Measurements from ENCODE around the gene ACAP2.
"Not testable (repeated sequence)": the region's sequence is repeated elsewhere in the genome, so short reads cannot be mapped to it uniquely, and the experiment has no call there.

ACAP2 gene

DNA sequence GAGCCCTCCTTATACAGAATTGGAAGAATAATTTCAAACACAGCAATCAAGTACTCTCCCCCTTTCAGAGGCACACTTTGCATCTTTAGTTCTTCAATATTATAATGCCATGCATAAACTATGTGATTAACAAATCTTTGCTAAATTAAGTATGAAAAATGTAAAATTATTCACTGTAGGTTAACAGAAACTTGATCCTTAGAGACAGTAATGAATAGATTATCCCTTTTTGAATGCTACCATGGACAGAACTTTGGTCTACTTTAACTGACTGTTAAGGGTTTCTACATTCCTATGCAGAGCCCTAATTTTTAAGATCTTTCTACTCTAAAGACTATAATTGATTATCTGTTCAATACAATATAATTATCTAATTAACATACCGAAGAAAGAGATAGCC, 146.2 kb downstream of the ACAP2 start:
- DNase-seq (ENCODE audit: extremely low read depth in 1 of 2, low read depth in 1 of 2), result no peak

DNA sequence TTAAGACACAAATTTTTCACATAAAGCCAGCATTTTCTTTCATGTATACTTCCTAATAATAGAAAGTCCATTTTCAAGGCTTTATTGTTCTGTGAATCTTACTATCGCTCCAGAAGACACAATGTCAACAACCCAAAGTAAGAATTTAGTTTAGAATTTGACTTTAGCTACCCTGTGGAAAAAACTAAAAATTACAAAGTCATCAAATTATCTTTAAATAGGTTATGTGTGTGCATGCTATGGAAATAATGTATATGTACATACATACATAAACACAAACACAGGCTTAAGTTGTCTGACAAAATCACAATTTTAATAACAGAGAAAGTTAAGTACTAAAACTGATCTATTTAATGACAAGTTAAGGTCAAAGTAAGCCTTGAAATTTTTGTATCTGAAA, 151.7 kb downstream of the ACAP2 start:
- DNase-seq (ENCODE audit: extremely low read depth in 1 of 2, low read depth in 1 of 2), result no peak

DNA sequence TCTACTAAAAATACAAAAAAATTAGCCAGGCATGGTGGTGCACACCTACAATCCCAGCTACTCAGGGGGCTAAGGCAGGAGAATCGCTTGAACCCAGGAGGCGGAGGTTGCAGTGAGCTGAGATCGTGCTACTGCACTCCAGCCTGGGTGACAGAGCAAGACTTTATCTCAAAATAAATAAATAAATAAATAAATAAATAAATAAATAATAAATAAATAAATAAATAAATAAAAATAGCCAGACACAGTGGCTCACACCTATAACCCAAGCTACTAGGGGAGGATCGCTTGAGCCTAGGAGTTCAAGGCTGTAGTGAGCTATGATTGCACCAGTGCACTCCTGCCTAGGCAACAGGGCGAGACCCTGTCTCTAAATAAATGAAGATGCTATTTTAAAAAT, 152.2 kb downstream of the ACAP2 start:
- DNase-seq (ENCODE audit: extremely low read depth in 1 of 2, low read depth in 1 of 2), result not testable (repeated sequence)

DNA sequence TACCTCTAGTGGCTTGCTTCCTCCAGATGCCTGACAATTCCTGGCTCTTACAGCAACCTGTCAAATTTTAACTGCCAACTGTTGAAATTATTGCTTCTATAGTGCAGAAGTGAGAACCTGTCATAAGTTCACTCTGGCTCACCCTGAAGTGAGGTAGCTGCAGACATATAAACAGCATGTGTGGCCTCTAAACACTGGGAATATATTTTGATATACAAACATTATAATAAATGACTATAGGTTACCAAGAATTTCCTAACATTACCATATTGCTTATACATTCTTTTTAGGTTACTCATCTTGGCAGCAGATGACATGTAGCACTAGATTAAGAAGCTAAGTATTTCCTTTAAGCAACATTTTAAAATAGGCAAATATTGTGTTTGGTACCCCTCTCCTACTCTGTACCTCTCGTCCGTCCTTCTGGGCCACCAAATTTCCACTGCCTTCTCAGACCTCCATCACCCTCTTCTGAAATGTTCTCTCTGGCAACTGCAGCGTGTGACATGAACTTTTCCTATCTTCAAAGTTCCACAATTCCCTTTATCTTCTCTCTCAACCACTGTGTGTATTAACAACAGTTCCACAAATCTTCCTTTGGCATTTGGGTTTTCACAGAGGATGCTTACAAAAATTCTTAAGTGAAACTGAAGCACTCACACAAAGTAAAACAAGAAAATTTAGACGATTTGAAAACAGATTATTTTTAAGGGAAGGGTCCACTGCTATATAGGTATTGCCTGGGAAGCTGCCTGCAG, 156.5 kb downstream of the ACAP2 start:
- DNase-seq (ENCODE audit: extremely low read depth in 1 of 2, low read depth in 1 of 2), result no peak

DNA sequence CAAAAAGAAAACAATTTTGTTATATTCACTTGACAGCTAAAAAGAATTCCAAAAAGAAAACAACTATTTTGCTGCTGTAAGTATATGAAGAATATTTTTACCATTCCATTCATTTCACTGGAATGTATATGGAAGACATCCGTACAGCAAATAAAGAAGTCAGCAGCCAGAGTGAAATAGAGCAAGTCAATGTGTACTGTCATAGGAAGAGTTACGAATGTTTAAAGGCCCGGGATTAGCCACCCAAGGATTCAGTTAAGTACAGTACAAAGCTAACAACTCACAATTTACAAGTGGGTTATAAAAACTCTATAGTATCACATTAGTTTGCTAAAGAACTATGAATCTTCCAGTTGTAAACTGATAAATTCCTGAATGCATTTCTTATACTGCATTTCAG, 157.4 kb downstream of the ACAP2 start:
- no peak for DNase-seq (ENCODE audit: extremely low read depth in 1 of 2, low read depth in 1 of 2)

DNA sequence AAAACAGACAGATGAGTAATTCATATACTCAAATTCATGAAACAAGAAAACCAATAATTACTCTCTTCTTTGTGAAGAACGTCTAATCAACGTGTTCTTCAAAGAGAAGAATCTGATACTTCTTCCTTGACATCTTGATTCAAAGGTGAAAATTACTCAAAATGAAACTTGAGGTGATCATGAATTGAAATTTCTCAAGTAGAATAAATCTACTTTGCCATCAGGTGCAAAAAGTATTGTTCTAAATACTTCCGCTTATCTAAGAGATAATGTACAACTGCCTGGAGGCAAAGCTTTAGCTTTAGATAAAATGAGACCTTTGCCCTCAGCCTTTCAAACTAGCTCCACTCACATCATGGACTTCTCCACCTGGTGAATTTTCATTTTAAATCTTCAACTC, 158.0 kb downstream of the ACAP2 start:
- DNase-seq (ENCODE audit: extremely low read depth in 1 of 2, low read depth in 1 of 2), result no peak

DNA sequence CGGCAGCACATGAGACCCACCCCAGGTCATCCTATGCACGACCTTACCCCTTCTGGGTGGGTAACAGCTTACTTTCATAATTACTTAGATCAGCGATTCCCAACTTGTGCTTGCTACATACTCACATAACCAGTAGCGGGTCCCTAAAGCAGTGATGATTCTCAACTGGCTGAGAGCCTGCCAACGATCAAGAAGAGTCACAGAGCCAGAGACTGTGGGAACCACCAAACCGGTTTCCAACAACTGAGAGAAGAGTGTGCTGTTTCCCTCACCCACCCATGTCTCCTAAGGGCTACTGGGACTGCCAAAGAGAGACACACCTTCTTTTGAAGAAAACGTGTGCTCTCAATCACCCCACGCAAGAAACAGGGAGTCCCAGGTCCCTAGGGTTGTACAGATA, 159.9 kb downstream of the ACAP2 start:
- DNase-seq (ENCODE audit: extremely low read depth in 1 of 2, low read depth in 1 of 2), result no peak

DNA sequence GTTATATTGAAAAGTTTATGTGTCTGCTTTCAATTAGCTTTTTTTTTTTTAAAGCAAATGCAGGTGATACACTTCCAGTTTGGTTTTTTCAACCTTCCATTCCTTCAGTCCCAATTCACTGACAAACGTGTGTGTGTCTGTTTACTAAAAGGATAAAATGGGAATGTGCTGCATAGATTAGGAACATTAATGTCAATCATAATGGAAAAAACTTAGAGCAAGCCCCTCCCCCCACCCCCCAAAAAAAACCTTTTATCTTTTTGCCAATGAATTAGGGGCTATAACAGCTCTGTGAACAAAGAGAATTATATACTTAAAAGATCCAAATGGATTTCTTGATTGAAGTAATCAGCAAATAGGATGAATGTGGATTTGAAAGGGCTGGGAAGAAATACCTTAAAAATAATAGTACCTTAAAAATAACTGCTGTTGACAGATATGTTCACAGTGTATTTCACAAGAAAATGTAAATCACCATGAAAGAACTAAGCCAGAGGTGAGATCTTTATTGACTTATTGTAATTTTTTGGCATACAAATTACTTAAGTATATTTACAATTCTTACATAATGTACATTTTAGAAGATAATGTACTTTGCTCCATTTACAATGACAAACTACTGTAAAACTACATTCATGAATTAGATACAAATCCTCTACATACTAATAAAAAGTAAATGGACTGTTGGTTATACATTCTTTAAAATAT, 168.4 kb downstream of the ACAP2 start:
- DNase-seq (ENCODE audit: extremely low read depth in 1 of 2, low read depth in 1 of 2), result no peak

DNA sequence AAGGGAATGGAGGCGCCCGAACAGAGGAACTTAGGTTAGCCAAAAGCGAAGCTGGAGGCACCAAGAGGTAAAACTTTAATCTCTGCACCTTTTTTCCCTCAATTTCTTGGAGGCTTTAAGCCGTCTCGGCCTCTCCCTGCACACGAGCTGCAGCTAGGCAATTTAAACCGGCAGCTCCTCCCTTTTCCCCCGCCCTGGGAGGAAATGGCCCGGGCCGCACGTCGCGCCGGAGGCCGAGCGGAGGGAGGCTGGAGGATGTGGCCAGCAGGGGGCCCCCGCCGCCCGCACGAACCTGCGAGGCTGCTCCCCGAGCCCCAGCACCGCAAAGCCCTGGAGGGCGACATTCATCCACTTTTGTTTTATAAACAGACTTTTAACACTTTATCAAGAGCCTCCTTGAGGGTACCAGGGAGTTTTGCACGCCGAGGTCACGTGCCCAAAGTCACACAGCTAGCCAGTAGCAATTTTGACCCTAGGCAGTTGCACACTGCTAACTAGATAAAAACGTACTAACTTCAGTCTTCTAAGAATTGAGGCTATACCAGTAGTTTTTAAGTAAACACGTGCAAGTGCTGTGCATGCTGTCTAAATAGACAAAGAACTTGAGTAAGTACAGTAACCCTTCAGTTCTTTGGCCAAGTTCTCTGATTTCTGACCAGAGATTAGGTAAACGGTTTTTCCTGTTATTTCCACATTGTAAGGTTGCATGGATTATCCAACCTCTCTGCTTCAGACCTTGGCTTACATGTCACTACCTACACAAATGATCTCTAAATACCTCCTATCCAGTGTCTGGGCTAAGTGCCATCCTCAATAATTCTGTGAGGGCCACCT, 171.2 kb downstream of the ACAP2 start:
- peak; percentile 75 for DNase-seq (ENCODE audit: extremely low read depth in 1 of 2, low read depth in 1 of 2)

DNA sequence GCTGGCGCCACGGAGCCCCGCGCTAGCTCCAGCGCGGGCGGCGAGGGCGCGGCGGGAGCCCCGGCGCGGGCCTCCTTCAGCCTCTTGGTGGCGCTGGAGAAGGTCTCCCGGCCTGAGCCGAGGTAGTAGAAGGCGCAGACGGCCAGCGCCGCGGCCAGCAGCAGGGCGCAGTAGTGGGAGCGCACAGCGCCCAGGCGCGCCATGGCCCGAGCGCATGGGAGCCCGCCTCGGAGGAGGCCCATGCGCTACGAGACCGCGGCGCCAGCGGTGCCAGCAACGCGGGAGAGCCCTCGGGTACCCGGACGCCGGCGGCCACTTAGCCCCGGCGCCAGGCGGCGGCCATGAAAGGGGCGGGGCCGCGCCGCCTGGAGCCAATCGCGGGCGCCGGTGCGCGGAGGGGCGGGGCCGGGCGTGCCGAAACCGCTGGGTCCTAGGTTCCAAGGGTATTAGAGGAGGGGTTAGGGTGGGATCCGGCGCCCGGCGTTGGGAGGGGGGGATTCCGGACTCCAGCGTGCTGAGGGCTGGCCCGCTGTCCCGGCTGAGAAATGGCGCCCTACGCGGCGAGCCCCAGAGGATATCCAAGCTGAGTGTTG, 171.9 kb downstream of the ACAP2 start, which contains the start of gene XXYLT1:
XXYLT1 (minus strand) TSS at position 343 of the 593 bp plus-strand sequence; CDS start at position 242, 101 bp downstream.
- peak; percentile 79 to 81 for DNase-seq (ENCODE audit: extremely low read depth in 1 of 2, low read depth in 1 of 2)

DNA sequence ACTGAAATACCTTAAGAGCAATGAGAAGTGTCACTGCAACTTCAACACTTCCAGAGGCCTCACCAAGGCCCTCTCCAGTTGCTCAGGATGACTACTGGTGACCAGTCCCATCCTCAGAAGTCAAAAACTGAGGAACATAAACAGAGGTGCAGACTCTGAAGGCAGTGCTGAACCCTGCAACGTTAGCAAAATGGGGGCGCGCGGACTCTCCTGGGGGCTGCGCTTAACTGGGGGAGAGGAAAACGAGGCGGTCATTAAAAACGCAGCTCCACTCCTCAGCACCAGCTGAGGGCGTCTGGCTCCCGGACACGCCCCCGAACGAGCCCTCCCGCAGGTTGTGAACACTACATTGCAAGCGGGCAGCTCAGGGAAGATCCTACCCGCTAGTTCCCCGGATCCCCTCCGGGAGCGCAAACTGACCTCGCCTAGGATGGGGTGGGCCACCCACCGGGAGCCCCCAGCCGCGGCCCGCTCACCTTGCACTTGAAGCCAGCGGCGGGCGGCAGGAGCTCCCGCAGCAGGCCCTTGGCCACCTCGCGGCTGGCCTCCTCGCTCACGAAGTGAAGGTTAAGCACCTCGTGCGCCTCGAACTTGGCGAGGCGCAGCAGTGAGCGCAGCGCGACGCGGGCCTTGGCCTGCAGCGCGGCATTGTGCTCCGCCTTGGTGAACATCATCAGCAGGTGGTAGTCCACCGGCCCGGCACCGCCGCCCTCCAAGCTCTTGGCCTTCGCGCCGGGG, 172.6 kb downstream of the ACAP2 start:
- DNase-seq (ENCODE audit: extremely low read depth in 1 of 2, low read depth in 1 of 2), result peak; percentile 26 to 38

DNA sequence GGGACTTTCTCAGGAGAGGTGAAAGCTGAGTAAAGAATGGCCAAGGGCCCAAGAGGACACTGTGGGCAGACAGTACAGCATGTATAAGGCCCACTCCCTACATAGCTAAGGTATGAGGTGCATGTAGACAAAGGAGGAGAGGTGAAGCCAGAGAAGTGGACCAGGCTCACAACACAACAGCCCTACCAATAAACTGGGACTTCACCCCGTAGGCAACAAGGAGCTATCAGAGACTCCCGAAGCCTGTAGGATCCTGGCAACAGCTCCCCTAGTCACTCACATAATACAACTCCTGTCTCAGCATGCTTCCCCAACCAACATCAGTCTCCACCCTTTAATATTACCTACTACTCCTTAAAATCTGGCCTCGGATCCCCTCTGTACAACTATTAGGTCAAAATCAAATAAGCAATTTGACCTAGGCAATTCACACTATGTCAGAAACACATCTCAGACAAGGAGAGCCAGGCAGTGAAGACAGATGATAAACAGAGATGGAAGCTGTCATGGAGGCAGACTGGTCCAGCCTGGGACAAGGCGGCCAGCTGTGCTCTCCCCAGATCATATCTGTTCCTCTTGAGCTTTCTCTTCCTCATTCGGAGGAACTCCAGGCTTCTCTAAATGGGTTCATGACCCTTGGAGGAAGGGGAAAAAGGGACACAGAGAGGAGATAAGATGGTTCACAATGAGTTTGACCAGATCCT, 173.3 kb downstream of the ACAP2 start:
- no peak for DNase-seq (ENCODE audit: extremely low read depth in 1 of 2, low read depth in 1 of 2)

DNA sequence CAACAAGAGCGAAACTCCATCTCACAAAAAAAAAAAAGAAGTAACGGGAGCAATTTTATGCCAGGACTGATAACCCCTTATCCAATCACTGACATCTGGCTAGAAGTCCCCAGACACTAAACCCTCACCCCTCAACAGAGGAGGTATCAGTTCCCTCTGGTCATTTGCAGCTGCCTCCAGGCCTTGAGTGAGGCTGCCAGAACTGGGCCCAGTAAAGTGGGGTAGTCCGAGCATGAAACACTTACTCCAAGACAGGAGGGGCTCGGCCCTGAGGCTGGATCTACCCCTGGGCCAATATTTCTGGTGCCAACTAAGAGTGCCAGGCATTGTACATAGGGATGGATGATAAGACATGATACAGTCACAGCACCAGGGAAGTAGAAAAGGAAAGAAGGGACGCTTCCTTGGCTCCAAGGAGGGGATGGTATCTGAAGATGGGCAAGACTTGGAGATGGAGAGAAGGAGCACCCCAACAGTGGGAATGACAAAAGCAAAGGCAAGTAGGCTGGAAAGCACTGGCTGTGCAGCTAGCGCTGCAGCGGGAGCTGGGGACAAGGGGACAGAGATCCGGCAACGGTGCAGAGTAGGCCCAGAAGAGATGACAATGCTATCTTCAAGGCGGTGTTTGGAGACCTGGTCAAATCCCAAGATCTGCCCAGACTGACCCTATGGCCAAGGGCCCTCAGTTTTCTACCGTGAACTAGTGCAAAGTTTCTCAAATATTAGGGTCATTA, 174.1 kb downstream of the ACAP2 start:
- no peak for DNase-seq (ENCODE audit: extremely low read depth in 1 of 2, low read depth in 1 of 2)

DNA sequence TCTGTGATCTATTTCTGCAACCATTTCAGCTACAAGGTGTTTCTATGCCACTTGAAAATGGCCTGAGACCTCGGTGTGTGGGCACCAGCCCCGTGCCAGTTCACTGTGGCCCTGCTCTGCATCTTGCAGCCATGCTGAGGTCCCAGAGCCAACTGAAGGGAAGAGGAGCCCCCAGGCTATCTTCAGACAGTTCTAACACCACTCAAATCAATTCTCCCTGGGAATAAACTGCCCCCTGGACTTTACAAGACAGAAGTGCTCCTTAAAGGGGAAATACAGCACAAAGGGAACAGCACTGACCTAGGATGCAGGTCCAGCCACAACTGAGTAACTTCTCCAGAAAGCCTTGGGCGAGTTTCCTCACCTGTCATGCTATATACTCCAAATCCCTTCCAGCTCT, 175.7 kb downstream of the ACAP2 start:
- no peak for DNase-seq (ENCODE audit: extremely low read depth in 1 of 2, low read depth in 1 of 2)

DNA sequence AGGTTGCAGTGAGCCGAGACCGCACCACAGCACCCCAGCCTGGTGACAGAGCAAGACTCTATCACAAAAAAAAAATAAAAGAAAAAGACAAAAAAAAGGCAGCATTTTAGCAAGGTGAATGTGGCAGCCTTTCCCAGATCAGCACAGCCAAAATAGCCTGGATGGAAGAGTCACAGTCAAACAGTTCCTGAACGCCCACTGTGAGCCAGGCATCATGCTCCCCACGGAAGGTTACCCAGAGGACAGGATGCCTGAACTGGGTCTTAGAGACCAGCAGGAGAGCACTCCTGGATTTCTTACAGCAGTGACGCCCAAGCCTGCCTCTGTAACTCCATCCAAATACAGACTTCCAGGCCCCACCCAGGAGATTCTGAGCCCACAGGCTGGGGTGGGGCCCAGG, 176.4 kb downstream of the ACAP2 start:
- DNase-seq (ENCODE audit: extremely low read depth in 1 of 2, low read depth in 1 of 2), result no peak

DNA sequence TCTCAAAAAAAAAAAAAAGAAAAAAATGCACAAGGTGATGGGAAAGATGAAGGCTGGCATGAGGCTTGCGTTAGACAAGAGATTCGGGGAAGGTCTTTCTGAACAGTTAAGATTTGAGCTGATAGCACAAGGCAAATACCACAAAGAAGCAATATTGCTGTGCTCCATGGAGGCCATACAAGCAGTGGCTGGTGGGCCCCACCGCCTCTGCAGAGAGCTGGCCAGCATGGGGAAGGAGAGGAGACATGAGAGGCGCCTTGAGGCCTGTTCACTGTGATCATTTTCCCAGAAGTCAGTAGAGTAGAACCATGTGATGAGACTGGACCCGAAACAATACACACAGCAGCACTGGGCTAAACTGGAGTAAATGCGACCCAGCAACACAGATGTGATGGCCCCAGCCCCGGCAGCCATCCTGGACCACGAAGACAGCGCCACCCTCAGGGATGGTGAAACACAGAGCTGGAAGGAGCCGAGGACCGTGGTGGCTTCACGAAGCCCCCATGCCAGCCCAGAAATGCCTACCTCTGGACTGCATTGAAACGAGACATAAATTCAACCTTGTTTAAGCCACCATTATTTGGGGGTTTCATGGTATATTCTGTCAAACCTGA, 177.3 kb downstream of the ACAP2 start:
- DNase-seq (ENCODE audit: extremely low read depth in 1 of 2, low read depth in 1 of 2), result no peak

DNA sequence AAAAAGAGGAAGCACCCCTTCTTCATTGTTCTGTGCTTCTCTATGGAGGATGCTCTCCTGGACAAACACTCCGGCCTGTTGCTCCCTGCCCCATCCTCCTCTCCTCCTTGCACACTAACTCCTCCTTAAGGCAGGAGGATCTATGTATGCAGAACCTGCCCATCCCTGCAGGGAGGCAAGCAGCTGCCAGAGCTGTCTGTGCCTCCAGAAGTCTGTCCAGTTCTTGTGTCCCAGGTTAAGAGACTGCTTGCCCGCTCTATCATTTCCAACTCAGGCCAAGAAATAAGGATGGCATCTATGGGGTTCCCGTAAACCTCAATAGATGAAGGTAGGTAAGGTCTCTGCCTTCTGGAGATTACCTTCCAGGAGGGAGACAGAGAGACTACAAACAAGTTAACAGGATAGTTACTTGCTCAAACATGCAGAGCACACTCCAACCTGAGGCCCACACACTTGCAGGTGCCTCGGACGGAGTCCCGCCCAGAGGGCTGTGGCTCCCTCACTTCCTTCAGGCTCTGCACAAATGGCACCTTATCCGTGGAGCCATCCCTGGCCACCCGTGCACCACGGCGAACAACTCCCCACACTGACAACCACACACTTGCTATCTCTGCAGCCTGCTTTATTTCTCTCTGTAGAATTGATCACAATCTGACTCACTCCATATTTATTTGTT, 178.8 kb downstream of the ACAP2 start:
- no peak for DNase-seq (ENCODE audit: extremely low read depth in 1 of 2, low read depth in 1 of 2)
